GF-D8 (cell line): ENCODE results near the gene MRPS24.
"Not testable (repeated sequence)": the region's sequence is repeated elsewhere in the genome, so short reads cannot be mapped to it uniquely, and the experiment has no call there.

ENCODE experiments used
- DNase-seq: peaks from one replicate; lab custom pipeline; 2025; lab: John Stamatoyannopoulos, UW

Gene MRPS24

GRCh38 chr7:43838201-43838658, 31.1 kb downstream of the MRPS24 start:
- DNase-seq: no peak

- DNase-seq: no peak
Measured at GRCh38 chr7:43834463-43835251, 34.7 kb downstream of the MRPS24 start.

- DNase-seq: not testable (repeated sequence)
Measured at GRCh38 chr7:43830917-43831316, 38.4 kb downstream of the MRPS24 start.

GRCh38 chr7:43825391-43825808, 43.9 kb downstream of the MRPS24 start:
- DNase-seq: no peak

GRCh38 chr7:43824963-43825362, 44.4 kb downstream of the MRPS24 start:
- DNase-seq: no peak

GRCh38 chr7:43824513-43824912, 44.8 kb downstream of the MRPS24 start:
- DNase-seq: not testable (repeated sequence)

- DNase-seq: no peak
Measured at GRCh38 chr7:43823941-43824340, 45.4 kb downstream of the MRPS24 start.

- DNase-seq: not testable (repeated sequence)
Measured at GRCh38 chr7:43823425-43823824, 45.9 kb downstream of the MRPS24 start.
